HG03196 (cell line): Measurements from ENCODE around the gene TOX3.

Experiments
- ATAC-seq: cut with Tn5 transposase; IDR thresholded peaks from one replicate; pipeline ENCODE4 v1.9.1; 2021; ENCODE audit not compliant: unreplicated experiment

Gene TOX3

DNA sequence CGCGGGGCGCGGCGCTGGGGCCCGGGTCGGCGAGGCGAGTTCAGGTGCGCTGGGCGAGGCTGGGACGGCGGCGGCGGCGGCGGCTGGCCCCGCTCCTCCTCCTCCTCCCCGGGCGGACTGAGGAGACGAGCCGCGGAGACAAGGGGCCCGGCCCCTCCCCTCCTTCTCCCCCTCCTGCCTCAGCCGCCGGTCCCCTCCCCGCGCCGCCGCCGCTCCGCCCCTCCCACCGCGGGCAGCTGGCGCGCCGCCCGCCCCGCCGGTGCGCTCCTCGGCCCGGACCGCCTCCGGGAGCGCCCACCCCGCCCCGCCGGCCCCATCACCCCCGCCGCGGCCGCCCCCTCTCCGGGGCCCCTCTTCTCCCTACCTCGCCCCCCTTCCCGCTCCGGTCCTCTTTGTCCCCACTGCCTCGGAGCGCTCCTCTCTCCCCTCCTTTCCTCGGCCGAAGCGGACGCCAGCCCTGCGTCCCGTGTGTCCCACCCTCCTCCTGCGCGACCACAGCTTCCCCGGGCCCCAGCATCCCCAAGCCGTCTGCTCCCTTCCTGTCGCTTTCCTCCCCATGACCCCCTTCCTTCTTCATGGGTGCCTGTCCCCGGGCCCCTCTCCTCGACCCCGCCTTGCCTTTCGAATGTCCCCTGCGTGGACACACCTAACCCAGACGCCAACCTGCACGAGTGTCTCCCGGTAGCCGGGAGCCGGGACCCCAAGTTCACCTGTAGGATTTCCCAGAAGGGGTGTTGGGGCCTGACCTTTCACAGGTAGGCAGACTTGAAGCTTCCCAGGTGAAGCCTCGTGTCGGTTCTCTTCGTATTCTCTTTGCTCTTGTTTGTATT is at the start of gene TOX3:
Gene TOX3, minus strand, starts transcription at position 140 of the 830 bp plus-strand sequence. CDS start 420 bp downstream, outside the sequence.
- no peak for ATAC-seq

DNA sequence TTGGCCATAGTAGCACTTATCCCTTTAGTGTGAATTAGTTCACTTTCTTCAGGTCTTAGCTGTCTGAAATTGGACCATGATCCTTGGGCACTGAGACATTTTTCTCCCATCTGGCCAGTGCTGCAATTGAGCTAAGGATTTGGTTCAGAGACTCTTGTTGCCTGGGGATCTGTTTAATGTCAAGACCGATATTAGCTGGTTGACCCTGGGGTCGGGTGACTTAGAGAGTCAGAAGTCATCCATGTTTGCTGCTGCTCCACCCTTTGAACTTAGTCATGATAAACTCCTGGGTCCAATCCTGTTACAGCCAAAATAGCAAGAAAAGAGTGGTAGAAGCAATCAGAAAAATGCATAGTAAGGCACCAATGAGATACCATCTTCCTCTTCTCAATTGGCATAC is 45.8 kb upstream of the TOX3 start:
- ATAC-seq, result no peak

DNA sequence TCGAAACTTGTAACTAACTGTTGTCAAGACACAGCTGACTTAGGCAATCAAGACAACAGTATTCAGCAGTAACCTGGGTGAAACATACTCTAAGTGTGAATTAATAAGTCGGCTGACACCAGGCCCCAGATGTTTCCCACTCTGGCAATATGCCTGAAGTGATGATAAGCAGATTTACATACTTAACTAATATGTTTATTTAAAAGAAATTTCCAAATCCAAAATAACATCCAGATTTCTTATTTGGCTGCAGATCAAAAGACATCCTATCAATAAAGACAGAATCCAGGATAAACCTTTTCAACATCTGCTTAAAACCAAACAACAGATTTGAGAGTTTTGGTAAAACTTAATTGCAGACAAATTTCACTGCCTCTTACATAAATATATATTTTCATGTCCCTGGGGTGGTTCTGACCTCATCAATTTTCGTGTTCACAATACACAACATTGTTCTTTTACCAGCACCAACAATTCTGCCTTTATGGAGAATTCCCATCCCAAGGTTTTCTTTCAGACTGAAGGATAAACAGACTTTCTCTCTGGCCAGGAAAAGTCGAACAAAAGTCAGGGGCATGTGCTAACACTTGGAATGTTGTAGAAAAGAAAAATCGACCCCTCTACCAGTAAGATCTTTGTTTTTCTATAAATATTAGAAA is 45.1 kb upstream of the TOX3 start:
- no peak for ATAC-seq

DNA sequence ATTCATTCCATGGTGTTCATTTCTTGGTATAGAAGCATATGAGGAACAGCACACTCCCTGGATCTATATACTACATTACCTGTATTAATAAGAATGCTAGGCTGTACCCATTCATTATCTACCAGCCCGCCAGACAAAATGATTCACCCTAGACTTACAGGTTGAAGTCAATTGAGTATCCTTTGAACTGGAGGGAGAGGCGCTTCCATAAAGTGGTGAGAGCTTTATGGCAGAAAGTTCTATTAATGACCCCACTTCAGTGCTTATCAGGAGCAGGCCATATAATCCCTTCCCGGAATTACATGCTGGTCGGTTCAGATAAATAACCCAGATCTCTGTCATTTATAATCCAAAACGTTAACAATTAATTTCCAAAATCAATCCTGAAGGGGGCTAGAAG is 44.5 kb upstream of the TOX3 start:
- ATAC-seq, result no peak

DNA sequence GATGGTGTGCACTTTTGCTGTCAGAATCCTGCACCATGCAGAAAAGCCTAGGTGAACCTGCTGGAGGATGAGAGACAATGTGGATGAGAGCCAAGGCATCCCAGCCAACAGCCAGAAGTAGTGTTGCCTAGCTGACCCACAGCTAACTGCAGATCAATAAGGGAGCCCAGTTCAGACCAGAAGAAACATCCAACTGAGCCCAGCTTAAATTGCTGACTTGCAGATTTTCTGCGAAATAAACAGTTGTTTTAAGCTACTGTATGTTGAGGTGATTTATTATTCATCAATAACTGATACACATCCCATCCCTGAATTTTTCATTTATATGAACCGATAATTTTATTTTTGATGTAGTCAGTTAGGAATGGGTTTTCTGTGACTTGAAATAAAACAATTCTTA is 39.2 kb upstream of the TOX3 start:
- ATAC-seq, result no peak

DNA sequence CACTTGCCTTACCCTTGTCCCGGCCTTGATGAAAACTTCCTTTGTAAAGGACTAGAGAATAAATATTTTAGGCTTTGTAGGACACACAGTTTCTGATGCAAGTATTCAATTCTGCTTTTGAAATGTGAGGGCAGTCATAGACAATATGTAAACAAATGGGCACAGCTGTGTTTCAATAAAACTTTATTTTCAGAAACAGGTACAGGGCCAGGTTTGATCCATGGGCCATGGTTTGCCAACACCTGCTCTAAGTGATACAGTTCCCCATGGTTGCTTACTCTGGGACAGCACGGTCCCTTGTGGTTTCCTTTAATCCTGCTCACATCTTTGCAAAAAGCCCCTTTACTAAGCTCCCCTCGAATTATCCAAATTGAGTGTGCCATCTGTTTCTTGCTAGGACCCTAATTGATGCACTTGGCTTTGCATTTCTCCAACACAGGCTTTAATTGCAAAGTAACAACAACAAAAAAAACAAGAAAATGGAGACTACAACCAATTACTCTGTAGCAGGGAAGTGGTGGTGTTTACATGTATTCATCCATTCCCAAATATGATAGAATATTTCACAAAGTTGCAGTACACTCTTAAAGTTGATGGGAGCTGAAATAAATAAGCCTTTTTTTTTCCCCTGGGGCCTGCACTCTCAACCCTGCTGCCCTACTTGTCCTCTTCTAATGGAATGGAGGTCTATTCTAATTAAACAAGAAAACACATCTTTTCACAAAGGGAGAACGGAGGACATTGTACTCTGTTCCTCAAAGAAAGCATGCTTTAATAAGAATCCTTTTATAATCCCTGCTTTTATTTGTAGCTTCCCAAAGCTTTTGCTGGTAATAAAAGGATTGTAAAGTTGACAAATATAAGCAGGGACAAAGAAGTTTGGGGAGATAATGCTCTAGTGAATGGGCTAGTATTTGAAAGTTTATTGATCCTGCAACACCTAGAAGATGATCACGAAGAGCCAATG is 37.7 kb upstream of the TOX3 start:
- no peak for ATAC-seq

DNA sequence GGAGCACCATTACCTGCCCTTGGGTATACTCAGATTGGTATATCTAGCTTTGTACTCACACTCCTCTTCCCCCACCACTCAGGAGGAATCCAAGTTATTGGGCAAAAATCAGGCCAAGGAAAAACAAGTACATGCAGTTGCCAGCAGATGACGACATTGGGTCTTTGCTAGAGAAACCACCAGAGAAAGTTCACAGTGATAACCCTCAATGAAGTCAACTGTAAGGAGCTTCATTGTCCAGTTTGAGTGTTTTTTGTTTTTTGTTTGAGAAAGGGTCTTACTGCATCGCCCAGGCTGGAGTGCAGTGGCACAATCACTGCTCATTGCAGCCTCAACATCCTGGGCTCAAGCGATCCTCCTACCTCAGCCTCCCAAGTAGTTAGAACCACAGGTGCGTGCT is 34.6 kb upstream of the TOX3 start:
- no peak for ATAC-seq

DNA sequence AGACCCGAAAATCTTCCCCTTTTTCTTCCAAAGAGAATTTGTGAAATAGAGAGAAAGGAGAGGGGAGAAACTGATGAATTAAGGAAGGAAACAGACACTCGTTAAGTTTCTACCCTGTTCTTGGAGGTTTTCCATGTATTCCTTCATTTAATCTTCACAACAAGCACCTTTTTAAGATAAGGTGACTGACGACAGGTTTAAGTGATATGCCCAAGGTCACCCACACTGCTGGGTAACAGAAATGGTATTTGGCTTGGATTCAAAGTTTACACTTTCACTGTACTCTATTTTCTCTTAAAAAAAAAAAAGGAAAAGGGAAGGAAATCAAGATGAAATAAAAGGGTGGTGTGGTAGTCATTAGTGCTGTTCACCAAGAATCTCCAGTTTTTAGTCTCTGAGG is 33.5 kb upstream of the TOX3 start:
- ATAC-seq, result no peak

DNA sequence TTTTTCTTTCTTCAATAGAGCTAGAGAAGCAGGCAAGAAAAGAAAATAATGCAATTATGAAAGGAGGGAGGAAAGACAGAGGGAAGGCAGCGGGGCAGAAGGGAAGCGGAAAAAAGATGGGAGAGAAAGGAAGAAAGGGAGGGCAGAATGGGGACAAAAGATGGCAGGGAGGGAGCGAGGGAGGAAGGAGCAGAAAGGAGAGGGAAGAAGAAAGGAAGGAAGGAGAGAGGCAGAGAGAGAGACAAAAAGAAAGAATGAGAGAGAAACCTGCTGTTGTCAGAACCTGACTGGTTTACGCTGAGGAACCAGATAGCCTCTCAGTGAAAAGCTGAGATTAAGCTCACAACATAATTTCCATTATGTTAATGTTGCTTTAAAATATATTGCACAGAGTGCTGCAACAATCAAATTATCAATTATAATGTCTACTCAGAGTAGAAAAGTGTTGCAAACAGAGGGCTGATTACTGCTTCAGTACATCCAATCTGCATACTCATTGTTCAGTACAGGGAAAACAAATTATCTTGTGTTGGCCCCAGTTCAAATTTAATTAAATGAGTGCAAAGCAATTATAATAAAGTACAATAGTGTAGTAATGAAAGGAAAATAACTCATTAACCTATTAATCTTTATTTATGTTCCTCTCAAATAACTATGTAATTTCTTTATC is 32.0 kb upstream of the TOX3 start:
- no peak for ATAC-seq

DNA sequence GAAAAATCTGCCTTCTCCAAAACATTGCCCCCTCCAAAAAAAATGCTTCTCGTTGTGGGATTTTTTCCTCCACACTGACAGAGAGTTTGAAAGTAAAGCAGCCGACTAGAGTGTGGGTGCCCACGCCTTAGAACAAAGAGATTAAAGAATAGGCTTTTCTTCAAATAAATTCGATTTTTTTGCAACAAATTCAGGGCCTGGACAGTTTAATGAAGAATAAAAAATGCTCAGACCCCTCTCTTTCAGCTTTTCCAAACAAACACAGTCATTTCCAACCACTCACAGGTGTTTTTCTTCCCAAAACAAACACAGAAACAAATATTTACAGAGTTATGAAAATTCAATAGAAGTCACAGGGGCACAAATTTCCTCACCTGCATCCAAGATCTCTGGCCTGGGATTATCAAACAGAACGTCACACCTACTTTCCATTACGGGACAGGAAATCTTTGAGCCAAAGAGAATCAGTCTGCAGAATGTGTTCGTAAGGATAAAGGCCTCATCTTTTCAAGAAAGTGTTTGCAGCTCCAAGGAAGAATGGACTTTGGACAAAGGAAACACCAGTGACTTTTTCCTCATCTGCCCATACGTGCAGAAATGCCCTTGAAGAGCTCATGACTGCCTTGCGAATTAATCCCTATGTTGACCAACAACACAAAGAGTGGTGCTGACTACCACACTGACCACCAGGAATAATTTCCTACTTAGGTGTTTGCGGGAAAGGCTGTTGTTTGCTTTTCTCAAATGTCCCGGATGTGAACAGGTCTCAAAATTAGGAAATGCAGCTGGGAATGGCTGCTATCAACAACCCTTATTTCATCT is 31.3 kb upstream of the TOX3 start:
- ATAC-seq, result no peak

DNA sequence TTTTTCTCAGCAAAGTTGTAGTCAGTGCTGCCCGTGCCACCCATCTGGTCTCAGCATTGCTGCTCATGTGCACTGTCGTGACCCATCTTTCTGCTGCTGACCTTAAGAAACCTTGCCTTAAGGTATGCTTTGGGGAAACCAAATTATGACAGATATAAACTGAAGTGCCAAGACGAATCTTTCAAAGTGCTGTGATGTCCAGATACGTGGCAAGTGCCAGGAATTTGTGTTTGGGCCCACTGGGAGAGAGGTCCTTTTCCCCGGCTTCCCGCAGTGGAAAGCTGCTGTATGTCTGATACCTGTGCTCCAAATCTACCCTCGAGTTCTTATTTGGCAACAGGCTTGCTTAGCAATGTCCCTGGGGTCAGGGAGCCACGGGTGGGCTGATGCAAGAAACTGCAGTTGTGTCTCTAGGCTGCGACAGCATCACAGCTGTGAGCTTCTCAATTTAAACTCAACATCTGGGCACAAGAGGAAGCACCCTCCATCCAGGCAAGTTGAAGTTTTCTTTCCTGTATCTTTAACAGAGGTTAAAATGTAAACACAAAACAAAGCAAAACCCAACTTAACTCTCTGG is 30.3 kb upstream of the TOX3 start:
- no peak for ATAC-seq

DNA sequence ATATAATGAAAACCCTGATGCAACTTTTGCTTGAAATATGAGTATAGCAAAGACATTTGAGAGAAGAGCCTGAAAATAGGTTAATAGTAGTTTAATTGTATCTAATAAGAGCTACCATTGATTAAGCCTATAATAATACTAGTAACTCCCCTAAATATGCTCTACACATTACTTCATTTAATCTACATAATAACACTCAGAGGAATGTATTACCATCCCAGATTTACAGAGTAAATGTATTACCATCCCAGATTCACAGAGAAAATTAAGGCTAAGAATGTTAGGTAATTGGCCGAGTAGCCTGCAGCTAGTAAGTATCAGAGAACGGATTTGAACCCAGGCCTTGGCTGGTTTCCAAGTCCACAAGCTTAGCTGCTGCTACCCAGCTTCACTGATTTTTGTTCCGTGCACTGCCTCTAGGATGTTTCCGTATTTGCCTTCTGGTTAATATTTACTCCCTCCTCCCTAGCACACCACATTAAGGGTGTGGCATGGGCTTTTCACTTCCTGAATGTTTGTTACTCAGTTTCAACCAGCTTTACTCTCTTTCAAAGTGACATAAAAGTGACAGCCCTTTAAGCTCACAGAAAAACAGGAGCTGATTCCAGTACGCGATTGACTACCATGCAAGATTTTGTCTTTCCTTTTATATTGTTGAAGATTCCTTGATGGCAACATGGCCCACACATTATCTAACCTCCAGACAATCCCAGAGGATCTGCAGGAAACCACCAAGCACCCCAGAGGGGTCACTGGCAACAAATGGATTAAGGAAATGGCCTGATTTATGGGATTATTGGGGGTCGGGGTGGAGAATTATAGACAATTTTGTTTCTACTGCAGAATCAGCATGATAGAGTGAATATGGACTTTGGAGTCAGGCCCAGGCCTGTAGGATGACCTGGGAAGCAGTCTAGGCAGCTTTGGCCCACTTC is 26.7 kb upstream of the TOX3 start:
- no peak for ATAC-seq

DNA sequence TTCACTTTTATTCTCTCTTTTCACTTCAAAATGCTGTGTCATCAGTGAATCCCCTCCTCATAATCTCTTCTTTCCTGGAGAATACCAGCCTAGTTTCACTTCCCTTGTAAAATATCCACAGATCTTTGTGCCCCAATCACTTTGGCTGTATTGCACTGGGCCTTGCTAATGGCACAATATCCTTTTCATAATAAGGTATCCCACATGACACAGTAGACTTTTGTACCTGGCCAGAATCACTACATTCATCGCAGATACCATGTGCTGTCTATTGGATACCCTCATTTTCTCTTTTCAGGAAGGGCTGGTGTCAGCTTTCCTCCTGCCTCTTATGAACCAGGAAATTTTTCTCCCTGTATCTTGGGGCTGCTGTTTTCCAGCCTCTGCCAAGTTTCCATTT is 25.7 kb upstream of the TOX3 start:
- no peak for ATAC-seq

DNA sequence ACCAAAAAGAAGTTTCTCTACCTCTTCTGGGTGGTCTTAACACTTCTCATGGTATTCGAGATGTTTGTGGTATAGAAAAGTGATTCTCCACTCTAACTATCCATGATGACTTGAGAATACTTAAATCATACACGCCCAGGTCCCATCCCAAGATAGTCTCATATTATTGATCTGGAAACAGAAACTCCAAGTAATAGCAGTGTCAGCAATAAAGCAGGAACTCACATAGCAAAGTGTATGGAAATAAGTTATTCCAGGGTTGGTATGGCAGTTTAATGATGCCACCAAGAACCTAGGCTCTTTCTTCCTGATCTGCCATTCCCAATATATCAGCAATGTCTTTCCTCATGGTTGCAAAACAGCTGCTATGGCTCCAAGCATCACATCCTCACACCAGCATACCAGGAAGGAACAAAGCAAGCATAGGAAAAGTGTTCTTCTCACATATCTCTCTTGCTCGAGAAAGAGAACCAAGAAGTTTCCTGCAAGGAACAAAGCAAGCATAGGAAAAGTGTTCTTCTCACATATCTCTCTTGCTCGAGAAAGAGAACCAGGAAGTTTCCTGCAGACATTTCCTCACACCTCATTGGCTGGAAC is 23.6 kb upstream of the TOX3 start:
- ATAC-seq, result no peak

DNA sequence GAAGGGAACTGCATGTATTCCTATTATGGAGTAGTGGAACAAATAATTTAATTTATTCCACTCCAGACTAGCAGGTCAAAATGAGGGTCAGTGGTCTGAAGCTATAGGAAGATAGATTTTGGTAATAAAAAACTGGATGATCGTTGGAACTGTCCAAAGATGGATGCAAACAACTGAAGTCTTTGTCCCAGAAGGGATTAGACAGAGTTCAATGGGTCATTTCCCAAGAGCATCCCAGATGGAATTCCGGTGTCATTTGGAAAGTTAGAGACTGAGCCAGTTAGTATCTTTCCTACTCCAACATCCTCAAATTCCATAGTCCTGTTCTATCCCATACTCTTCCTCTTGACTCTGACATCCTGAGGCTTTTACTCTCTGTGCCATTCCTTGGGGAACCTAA is 22.8 kb upstream of the TOX3 start:
- no peak for ATAC-seq

DNA sequence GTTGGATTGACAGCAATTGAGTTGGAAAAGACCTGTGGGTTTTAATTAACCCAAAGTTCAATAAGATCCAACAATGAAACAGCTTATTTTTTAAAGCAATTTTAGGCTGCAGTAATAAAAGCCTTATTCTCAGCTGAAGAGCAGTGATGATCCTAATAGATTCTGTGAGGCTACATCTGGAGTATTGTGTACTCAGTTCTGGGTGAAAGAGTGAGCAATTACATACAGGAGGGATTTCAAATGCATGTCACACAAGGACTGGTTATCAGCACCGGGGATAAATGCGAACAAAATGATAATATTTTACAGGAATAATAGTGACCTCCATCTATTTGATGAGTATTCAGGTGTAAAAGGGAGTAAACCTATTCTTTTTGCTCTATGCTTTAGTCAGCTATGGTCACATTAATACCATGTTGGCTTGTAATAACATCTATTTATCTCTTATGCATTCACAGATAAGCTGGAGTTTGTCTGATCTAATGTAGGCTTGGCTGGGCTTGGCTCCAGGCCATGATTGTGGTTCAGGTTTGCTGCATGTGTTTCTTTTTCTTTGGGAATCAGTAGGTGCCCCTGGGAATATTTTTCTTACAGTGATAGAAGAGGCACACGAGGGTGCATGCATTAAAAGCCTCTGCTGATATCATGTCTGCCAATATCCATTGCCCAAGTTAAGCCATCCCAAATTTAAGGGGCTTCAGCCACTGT is 22.2 kb upstream of the TOX3 start:
- ATAC-seq, result no peak

DNA sequence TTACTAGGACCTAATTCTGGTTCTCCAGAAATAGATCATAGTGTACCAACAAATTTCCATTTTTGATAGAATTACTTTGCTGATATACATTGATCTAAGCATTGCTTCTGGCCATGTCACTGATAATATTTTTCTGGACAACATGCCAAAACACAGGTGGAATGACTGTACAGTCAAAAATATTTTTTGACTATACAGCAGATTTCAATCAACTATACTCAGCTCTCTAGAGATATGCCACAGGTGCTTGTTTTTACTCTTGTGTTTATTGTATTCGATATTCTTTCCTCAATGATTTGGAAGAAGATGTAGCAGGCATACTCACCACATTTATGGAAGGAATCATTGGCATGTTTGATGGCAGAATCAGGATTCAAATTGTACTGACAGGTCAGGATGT is 21.6 kb upstream of the TOX3 start:
- no peak for ATAC-seq

DNA sequence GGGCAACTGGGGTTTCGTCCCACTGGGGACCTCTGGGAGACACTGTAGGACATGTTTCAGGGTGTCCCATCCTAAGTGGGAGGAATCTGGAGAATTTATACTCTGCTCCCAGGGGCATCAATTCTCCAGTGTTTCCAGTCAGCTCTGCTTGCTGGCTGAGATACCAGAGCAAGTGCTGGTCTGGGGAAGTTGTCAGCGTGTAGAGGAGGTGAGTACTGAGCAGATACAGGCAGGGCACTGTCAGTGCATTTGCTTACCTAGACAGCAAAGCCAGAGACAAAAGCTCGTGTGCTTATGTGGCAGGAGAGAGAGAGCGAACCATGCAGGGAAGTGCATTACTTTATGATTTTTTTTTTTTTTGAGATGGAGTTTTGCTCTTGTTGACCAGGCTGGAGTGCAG is 20.2 kb upstream of the TOX3 start:
- ATAC-seq, result no peak
